H54 (cell line): Measurements from ENCODE around the gene TMEM263.

Experiments used
- DNase-seq: peaks from one replicate; pipeline ENCODE4 v3.0.0; 2011; ENCODE audit warnings: low spot score, mixed read lengths; ENCODE audit not compliant: insufficient read length
- FAIRE-seq: peaks from 3 replicates; lab custom pipeline; 2011; peaks lifted over from hg19 to GRCh38; lab: Jason Lieb, UNC
- POLR2A ChIP-seq: IDR thresholded peaks from 2 replicates; pipeline ENCODE4 v1.6.1; 2011; ENCODE audit warnings: low read depth, mild to moderate bottlenecking, low read length

Gene TMEM263

DNA sequence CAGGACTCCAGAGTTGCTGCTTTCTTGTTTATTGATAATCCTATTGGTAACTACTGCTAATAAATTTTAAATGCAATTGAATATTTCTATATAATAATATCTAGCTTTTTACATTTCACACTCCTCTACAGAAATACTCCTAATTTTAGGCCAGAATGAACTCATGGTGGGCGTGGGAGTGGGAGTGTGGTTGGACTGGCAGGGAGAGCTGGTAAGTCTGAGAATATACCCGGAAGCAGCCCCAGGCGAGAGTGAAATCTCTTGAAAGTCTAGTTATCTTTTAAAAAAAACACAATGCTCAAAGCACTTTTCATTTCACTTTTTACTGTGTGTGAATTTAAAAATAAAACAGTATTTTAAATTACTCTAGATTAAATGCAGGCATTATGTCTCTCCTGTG is 4.7 kb downstream of the TMEM263 start:
- no peak for FAIRE-seq

DNA sequence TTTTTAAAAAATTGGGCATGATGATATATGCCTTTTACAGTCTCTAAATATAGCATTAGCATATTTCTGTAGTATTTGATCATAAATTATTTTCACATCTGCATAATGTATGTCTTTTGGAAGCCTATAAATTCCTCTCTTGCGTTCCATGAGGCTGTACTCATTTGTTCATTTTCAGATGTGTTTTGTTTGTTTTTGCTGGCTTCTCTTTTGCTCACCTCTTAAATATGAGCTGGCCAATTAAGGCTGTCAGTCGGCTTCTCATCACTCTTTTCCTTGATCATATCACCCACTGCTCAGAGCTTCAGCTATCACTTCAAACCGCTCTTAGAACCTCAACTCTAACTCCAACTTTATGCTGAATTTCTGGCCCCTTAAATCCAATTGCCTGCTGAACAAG is 6.6 kb downstream of the TMEM263 start:
- no peak for TF ChIP-seq POLR2A
- DNase-seq: no peak
- peak; percentile 20 for FAIRE-seq

More for the DNA sequence above, 4.7 kb downstream of the TMEM263 start:
- TF ChIP-seq POLR2A: no peak
- no peak for DNase-seq

DNA sequence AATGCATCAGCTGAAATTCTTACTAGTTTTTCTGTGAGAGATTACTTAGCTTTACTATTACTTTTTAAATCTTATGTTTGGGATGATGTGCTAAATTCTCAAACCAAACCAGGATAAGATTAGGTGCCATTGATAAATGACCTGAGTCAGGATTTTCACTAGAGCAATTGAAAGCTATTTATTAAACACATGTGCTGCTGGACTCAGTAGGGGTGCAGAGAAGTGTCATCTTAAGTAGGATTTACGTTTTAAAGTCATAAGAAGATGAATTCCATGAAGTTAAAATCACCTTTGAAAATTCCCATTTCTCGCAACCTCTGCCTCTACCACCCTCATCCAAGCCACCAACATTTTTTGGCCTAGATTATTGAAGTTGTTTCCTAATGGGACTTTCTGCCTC is 8.8 kb downstream of the TMEM263 start:
- DNase-seq (no peak), FAIRE-seq (no peak)
- TF ChIP-seq POLR2A: no peak

DNA sequence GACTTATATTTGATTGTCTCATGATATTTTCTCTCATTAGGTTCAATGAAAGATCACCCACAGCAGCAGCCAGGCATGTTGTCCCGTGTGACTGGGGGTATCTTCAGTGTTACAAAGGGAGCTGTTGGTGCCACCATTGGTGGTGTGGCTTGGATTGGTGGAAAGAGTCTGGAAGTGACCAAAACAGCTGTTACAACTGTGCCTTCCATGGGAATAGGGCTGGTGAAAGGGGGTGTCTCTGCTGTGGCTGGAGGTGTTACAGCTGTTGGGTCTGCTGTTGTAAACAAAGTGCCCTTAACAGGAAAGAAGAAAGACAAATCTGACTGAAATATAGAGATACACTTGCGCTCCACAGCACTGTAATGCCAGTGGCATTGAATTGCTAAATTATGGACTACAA is 15.4 kb downstream of the TMEM263 start:
- FAIRE-seq (no peak), DNase-seq (no peak)
- TF ChIP-seq POLR2A: no peak

- no peak for TF ChIP-seq POLR2A
- no peak for DNase-seq
- FAIRE-seq: no peak
Observed at GRCh38 chr12:106973545-106973944, 17.8 kb downstream of the TMEM263 start.

DNA sequence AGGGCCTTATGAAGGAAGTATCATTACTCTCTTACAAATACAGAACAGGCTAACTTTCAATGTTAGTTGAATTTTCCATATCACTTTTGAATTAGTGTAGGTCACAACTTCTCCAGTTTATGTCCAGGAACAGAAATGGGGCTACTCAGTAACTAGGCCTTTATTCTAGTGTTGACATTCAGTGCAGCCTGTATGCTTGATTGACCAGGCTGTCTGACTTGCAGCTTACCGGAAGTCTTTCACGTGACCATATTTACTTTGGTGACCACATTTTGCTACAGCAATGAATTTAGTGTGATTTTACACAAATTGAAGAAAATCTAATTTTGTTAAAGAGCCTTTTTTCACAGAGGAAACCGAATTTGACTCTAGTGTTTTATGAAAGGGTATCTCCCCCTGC is 18.8 kb downstream of the TMEM263 start:
- FAIRE-seq (no peak), DNase-seq (no peak)
- no peak for TF ChIP-seq POLR2A

- no peak for TF ChIP-seq POLR2A
- FAIRE-seq (no peak), DNase-seq (no peak)
Observed at GRCh38 chr12:106975098-106975497, 19.4 kb downstream of the TMEM263 start.

DNA sequence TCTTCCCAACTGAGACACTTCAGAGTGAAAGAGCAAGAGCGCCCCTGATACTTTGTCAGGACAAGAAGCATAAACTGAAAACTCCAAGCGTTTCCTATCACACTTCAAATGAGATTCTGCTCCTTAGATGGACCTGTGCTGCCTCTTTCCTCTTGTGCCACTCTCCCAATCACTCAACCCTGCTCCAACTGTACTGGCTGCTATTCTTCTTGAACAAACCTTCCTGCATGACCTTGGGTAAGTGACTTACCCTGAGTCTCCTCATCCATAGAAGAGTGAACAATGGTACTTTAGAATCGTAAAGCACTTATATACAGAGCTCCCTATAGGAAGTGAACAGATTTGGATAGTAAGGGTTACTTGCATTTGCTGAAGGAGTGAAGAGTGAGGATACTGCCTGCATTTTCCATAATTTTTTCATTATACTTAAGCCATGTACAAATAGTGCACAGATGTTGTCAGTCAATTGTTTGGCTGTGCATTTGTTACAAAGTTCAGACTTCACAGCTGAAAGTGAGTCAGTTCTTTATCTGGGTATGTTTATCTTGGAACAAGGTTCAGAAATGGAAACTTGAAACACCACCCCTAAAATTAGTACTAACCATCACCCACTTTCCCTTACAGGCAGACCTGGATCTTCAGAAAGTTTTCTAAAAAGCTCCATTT is 20.4 kb downstream of the TMEM263 start:
- DNase-seq: no peak
- TF ChIP-seq POLR2A: no peak
- FAIRE-seq: peak; percentile 89

GRCh38 chr12:106976668-106977067 is 21.0 kb downstream of the TMEM263 start:
- TF ChIP-seq POLR2A: no peak
- no peak for DNase-seq
- no peak for FAIRE-seq

- FAIRE-seq: no peak
- TF ChIP-seq POLR2A: no peak
- no peak for DNase-seq
Observed at GRCh38 chr12:106978035-106978800, 22.5 kb downstream of the TMEM263 start.

- TF ChIP-seq POLR2A: no peak
- DNase-seq (no peak), FAIRE-seq (no peak)
Observed at GRCh38 chr12:106980944-106981343, 25.2 kb downstream of the TMEM263 start.

- no peak for TF ChIP-seq POLR2A
- DNase-seq (no peak), FAIRE-seq (no peak)
Observed at GRCh38 chr12:106981788-106982187, 26.1 kb downstream of the TMEM263 start.

DNA sequence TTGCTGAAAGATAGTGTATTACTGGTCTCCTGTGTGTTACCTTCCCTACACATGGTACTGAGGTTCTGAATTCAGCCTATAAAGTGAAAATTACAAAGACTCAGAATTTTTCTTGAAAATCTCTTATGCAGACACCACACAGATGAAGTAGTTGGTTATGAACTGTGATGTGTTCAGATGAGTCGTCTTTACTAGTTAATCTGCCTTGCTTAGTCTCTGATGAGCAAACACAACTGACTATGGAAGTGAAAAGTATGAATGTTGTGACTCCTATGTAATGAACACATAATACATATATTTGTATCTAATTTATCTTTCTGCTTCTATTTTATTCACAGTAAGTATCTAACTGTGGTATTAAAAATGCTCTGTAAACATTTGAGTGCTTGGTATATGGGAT is 26.5 kb downstream of the TMEM263 start:
- DNase-seq (no peak), FAIRE-seq (no peak)
- TF ChIP-seq POLR2A: no peak

GRCh38 chr12:106984588-106985137 is 29.0 kb downstream of the TMEM263 start:
- FAIRE-seq (no peak), DNase-seq (no peak)
- TF ChIP-seq POLR2A: no peak
